Stimulated activated CD4-positive, alpha-beta T cell treated with anti-CD3 and anti-CD28 coated beads, Interleukin-15, amount 100 ng/mL, for 1 hour (primary cell): Measurements from ENCODE around the gene IL17F.

Experiments
- DNase-seq, 2 donors: peaks; one replicate each; pipeline ENCODE4 v3.0.0-alpha.2; 2020; ENCODE audit warnings: low read depth in 1 of 2, low spot score in 1 of 2

IL17F gene

GRCh38 chr6:52191824-52192223, 52.5 kb downstream of the IL17F start:
- DNase-seq, result no peak

- no peak for DNase-seq
These were observed 53.9 kb downstream of the IL17F start for GRCh38 chr6:52190409-52190808.

GRCh38 chr6:52189974-52190373, 54.3 kb downstream of the IL17F start:
- no peak for DNase-seq

DNA sequence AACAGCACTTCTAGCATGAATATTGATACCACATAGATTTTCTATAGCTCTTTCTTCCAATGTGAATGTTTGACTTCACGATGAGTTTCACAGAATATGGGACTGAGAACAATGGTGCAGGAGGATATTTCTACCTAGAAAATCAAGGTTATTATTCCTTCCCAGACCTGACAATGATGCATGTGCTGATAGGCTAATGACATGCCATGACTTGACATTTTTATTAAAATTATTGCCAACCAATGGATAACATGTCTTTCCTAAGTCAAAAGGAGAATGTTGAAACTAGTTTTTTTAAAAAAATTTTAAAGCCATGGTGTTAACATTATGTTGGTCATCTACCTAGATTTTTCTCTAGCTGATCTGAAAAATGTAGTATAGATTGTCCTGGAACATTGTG, 57.2 kb downstream of the IL17F start:
- DNase-seq, result no peak
